SKM-1 treated with dmso at 0.1 percent for 144 hours (cell line): ENCODE results near the gene ANXA5.

ENCODE experiments used
- DNase-seq: peaks from one replicate; lab custom pipeline; 2025; ENCODE audit not compliant: unreplicated experiment; lab: John Stamatoyannopoulos, UW

ANXA5 gene

DNA sequence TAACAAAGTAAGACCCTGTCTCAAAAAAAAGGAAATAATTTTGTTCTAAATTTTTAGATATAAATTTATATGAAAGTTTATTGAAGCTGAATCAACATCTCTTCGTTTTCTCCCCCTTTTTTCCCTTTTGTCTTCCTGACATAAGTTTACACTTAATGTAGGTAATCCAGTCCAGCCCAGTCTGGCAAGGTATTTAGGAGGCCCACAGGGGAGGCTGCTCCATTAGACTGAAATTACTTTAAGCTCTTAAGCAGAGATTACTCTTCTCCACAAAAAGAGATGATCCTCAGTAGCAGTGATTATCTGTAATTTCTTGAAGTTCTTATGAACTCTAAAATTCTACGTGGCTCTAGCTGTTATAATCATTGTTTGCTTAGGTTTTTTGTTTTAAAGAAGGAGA is 46.0 kb downstream of the ANXA5 start:
- DNase-seq, result no peak

DNA sequence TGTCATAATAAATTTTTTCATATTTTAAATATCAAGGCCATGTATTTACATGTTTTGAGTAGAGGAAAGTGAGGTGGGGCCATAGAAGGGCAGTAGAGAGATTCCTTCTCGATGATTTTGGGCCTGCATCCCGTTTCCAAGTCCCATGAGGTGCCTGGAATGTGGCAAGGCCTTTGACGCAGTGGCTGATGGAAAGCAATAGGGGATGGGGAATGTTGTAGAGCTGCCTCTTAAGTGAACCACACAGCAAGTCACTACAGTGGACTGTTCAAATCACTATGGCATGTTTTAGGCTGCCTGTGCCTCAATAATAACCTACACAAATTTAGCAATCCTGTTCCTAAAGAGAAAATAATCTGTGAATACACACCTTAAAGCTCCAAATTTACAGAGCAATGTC is 48.3 kb downstream of the ANXA5 start:
- DNase-seq, result no peak

DNA sequence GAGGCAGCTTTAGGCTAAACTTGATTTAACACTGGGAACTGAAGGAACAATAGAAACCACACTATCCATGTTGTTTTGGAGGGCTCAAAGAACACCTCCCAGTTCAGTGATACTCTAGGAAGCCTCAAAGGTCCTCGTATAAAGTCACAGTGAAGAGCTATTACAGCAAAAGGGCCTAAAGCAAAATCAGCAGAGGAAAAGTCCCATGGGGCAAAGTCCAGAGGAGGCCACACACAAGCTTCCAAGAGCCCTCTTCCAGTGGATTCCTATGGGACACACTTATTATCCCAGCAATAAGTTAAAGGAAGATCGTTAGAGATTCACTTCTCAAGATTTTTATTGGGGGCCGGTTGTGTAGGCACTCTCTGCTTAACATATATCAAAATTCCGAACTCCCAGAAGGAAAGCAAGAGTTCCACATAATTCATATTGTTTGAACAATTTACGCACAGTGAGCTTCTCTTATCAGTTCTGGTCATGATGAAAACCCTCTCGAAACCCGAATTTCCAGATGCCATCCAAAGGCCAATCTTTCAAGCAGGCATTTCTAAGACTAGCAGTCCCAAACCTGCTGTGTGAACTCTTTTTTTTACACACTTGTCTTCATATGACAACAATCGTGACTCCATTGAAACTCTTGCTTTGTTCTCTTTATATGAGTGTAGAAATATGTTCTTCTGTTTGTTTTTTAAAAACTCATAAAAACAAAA is 53.7 kb downstream of the ANXA5 start:
- no peak for DNase-seq

DNA sequence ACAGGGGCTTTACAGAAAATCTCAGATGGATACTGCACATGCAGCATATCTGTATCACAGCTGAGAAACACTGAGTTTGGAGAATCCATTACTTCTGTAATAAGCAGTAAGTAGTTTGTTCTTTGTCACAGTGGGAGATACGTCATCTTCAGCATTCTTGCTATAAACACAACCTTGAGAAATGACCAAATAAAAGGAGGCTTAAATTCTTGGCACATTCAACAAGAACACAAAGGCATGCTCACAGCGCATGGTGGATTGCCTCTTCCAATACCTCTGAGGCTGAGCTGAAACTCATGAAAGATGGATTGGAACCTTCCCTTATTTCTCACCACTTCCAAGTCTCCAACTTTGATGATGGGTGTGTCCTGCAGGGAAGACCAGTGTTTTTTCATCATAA is 54.5 kb downstream of the ANXA5 start:
- no peak for DNase-seq

DNA sequence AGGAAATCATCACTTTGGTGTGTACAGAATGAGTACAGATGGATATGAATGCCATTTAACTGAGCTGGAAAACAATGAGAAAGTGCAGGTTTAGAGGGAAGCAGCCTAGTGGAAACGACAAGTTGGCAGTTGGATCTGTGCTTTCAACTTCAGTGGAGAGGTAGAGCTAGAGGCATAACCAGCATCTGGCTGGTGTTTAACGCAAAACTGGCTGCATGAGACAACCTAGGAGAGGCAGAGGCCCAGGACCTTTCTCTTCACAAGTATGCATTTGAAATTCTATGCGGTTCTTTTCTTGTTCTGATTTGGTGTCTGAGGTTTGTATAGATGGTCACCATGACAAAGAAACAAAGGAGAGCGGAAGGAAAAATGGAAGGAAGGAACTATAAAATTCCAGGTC is 63.1 kb downstream of the ANXA5 start:
- no peak for DNase-seq

DNA sequence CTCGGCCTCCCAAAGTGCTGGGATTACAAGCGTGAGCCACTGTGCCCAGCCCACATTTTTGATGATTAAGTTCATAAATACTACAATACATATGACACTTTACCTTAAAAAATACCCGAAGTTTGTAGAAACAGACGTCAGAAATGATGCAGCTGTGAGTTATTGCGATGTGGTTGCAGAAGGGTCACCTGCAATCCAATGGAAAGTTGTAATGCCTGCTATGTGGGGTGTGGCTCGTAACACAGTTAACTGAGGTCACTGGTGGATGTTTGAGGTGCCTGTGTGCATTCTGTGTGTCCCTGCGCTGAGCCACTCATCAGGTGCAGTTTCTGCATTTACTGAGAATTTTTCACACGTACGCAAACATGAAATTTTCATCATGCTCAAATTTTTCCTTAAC is 64.1 kb downstream of the ANXA5 start:
- no peak for DNase-seq
